Activated naive CD8-positive, alpha-beta T cell (primary cell): ENCODE data around the gene KCP.
A peak's percentile ranks its signal among the peaks of the same experiment; 100 is the strongest.

Experiments
- H3K27ac Mint-ChIP-seq: one replicate; pipeline ENCODE4 v1.8.0; 2021; ENCODE audit warnings: mixed read lengths
- H3K27me3 Mint-ChIP-seq: one replicate; pipeline ENCODE4 v1.8.0; 2021; ENCODE audit warnings: mixed read lengths
- H3K36me3 Mint-ChIP-seq: one replicate; pipeline ENCODE4 v1.8.0; 2021; ENCODE audit warnings: mixed read lengths
- H3K4me1 Mint-ChIP-seq: one replicate; pipeline ENCODE4 v1.8.0; 2021; ENCODE audit warnings: low read depth, mixed read lengths
- H3K4me3 Mint-ChIP-seq: one replicate; pipeline ENCODE4 v1.8.0; 2021; ENCODE audit warnings: mild to moderate bottlenecking, mixed read lengths
- H3K9me3 Mint-ChIP-seq: one replicate; pipeline ENCODE4 v1.8.0; 2021; ENCODE audit warnings: low read depth, mixed read lengths

KCP gene

DNA sequence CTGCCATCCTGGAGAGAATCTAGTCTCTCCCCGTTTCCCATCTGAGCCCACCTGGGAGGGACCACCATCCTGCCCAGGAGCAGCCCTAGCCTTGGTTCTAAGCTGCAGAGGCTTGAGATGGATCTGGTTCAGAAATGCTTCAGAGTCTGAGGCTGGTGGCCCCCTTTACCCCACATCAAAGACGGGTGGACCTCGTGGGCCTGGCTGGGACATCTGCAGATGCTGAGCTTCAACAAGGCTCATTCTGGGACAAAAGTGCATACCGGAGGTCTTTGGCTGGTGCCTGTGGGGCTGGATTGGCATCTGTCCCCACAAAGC is 22.3 kb upstream of the KCP start:
- peaks cover 14% of the 10 kb centered on the region for H3K4me1 Mint-ChIP-seq
- H3K27ac Mint-ChIP-seq: no peak overlapping the region
- no peaks in the 10 kb centered on the region for H3K36me3 Mint-ChIP-seq
- peak overlapping the region; percentile 27 for H3K4me3 Mint-ChIP-seq
- H3K27me3 Mint-ChIP-seq: peaks cover 7% of the 10 kb centered on the region
- H3K9me3 Mint-ChIP-seq: no peaks in the 10 kb centered on the region

DNA sequence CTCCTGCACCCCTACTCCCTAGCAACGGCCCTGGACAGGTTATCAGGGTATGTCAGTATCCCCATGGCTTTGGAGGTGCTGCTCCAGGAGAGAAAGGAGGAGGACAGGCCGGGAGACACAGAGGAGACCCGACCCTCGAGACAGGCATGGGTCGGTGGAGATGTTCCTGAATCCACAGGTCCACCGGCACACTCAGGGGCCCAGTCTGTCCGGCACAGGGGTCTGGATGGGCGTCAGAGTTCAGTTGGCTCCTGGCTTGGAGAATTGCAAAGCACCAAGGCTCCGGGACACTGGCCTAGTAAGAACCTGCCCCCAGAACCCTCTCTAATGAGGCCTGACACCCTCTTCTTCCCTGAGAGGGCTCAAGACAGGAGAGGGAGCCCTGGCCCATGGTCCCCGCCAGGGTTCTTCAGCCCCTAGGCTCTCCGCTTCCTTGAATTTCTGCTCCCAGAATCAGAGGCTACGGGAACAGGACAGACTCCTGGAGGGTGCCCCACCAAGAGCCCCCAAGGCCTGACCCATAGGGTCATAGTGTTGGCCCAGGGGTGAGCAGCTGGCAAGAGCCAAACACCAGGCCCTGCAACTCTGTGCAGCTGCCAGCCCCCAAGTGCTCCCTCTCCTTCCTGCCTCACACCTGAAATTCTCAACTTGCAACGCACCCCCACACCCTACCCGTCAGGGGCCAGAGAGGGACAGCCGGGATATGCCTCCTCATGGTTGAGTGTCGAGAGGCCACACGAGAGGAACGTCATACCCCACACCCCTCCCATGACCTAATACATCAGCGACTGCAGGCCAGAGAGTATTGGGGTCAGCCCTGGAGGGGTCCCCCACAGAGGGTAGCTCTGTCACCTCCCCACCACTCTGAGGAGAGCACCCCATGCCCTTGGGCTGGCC is 21.7 kb upstream of the KCP start:
- H3K4me3 Mint-ChIP-seq: no peak overlapping the region
- H3K4me1 Mint-ChIP-seq: peaks cover 14% of the 10 kb centered on the region
- no peaks in the 10 kb centered on the region for H3K36me3 Mint-ChIP-seq
- H3K9me3 Mint-ChIP-seq: no peaks in the 10 kb centered on the region
- H3K27ac Mint-ChIP-seq: no peak overlapping the region
- peaks cover 5% of the 10 kb centered on the region for H3K27me3 Mint-ChIP-seq

DNA sequence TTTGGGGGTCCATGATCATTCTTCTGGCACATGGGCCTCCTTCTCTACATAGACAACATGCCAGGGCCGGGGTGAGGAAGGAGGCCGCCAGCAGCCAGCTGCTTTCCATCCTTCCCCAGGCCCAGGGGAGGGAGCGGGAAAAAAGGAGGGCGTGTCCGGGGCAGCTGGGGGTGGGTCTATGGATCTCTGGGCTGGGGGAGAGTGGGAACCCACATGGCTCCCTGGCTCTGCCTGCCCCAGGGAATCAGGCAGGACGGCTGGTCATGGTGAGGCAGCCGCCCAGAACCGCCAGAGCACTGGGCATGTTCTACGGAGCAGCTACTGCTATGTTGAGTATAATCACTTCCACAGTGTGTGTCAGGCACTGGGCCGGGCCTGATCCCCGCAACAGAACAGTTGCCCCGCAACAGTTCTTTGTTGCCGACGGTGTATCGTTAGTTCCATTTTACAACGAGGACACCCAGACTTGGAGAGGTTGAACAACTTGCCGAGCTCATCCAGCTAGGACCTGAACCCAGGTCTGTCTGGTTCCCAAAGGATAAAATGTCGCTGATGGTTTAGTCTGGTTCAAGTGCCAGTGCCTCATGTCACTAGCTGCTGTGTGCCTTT is 20.8 kb upstream of the KCP start:
- H3K36me3 Mint-ChIP-seq: no peaks in the 10 kb centered on the region
- H3K27ac Mint-ChIP-seq: no peak overlapping the region
- H3K27me3 Mint-ChIP-seq: no peaks in the 10 kb centered on the region
- no peak overlapping the region for H3K4me3 Mint-ChIP-seq
- peaks cover 8% of the 10 kb centered on the region for H3K4me1 Mint-ChIP-seq
- H3K9me3 Mint-ChIP-seq: no peaks in the 10 kb centered on the region

DNA sequence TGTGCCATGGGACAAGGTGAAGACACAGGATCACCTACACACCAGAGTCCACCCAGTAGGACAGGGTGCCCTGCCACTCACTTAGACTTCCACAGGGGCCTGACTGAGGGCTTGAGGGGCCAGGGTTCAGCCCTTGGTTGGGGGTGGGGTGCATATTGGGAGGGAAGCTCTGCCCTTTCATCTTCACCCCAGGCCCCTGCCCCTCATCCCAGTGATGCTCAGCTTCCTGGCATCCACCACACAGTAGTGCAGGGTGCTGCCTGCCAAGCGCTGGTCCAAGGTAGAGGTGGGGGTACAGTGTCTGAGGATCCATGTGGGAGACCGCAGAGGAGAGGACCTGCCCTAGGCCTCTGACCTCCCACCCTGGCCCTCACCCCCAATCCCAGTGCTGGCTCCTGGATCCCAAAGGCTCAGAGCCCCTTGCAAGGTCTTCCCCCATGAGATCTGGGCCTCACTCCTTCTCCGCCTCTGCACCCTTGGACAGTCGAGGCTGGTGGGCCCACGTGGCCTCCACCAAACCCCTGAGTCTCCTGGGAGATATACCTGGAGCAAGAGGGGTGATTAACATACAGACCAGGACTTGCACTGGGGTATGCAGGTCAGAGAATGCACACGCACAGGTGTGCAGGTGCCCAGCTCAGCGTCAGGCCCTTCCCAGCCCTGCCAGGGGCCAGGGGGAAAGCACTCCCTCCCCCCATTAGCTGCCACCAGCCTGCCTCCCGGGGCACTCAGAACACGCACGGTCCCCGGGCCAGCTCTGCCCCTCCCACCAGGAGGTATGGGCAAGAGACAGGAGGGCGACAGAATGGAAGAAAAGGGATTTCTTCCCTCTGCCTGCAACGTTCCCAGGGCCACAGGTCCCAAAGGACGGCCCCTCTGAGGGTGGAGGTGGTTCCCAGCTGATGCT is 18.6 kb upstream of the KCP start:
- H3K27ac Mint-ChIP-seq: no peak overlapping the region

DNA sequence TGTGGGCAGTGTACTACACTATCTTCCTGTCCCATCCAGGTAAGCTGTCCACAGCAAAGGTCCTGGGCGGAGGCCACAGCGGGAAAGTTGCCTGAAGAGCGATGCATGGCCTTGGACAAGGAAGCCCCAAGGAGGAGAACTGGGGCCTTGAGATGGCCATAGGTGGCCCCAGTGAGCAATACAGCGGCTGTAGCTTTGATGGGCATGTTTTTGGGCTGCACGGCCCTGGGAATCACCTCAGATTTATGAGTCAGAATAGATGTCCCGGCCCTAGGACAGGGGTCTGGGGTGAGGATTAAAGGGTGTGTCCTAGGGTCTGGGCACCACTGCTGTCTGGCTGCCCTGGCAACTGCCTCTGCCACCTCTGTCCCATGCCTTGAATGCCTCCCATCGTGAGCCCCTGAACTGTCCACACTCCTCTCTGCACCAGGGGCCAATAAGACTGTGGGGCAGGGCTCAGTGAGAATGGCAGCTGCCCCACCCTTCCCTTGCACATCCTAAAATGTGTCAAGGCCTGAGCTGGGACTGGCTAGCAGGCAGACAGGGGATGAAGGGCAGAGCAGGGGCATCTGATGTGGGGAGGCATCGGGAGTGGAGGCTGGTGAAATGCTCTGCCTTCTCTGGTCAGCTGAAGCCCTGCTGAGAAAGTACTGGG is 17.8 kb upstream of the KCP start:
- Mint-ChIP-seq H3K4me3 (no peak overlapping the region), H3K27ac (no peak overlapping the region), H3K36me3 (no peaks in the 10 kb centered on the region), H3K27me3 (peaks cover 2% of the 10 kb centered on the region), H3K4me1 (peaks cover 5% of the 10 kb centered on the region), H3K9me3 (no peaks in the 10 kb centered on the region)

More for the DNA sequence above, 18.6 kb upstream of the KCP start:
- Mint-ChIP-seq H3K4me1 (peaks cover 8% of the 10 kb centered on the region), H3K9me3 (no peaks in the 10 kb centered on the region), H3K36me3 (no peaks in the 10 kb centered on the region), H3K4me3 (no peak overlapping the region), H3K27me3 (peaks cover 2% of the 10 kb centered on the region)

DNA sequence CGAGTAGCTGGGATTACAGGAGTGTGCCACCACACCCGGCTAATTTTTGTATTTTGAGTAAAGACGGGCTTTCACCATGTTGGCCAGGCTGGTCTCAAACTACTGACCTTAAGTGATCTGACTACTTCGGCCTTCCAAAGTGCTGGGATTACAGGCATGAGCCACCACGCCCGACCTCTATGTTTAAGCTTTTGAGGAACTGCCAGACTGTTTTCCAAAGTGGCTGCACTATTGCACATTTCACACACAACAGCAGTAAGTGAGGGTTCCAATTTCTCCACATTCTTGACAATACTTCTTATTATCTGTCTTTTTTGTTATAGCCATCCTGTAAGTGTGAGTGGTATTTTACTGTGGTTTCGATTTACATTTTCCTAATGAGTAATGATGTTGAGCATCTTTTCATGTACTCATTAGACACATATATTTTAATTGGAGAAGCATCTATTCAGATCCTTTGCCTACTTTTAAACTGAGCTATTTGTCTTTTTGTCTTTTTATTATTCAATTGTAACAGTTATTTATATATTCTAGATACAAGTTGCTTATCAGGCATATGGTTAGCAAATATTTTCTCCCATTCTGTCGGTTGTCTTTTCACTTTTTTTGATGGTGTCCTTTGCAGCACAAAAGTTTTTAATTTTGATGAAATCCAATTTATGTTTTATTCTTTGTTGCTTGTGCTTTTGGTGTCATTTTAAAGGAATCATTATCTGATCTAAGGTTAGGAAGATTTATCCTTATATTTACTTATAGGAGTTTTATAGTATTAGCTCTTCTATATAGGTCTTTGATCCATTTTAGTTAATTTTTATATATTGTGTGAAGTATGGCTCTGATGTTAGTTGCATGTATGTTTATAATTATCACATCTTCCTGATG is 14.4 kb upstream of the KCP start:
- no peak overlapping the region for H3K4me3 Mint-ChIP-seq
- H3K4me1 Mint-ChIP-seq: no peaks in the 10 kb centered on the region
- no peak overlapping the region for H3K27ac Mint-ChIP-seq
- peaks cover 5% of the 10 kb centered on the region for H3K27me3 Mint-ChIP-seq
- H3K9me3 Mint-ChIP-seq: no peaks in the 10 kb centered on the region
- H3K36me3 Mint-ChIP-seq: no peaks in the 10 kb centered on the region

DNA sequence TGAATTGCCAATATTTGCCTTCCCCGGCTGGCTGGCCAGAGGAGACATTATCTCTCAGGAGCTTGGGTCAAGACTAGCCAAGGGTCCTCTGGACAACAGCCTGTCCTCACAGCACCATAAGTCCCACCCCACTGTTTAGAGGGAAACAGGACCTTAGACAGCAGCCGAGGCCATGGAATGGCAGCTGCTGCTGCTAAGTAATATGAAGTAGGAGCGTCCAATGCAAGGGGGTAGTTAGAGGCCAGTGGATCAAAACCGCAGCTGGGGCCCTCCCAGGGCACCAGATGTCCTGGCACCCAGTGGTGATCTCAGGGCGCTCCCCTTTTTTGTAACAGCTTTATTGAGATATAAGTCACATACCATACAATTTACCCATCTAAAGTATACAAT is 12.9 kb upstream of the KCP start:
- peaks cover 5% of the 10 kb centered on the region for H3K27me3 Mint-ChIP-seq
- no peaks in the 10 kb centered on the region for H3K4me1 Mint-ChIP-seq
- H3K36me3 Mint-ChIP-seq: no peaks in the 10 kb centered on the region
- H3K27ac Mint-ChIP-seq: no peak overlapping the region
- no peaks in the 10 kb centered on the region for H3K9me3 Mint-ChIP-seq
- H3K4me3 Mint-ChIP-seq: no peak overlapping the region

DNA sequence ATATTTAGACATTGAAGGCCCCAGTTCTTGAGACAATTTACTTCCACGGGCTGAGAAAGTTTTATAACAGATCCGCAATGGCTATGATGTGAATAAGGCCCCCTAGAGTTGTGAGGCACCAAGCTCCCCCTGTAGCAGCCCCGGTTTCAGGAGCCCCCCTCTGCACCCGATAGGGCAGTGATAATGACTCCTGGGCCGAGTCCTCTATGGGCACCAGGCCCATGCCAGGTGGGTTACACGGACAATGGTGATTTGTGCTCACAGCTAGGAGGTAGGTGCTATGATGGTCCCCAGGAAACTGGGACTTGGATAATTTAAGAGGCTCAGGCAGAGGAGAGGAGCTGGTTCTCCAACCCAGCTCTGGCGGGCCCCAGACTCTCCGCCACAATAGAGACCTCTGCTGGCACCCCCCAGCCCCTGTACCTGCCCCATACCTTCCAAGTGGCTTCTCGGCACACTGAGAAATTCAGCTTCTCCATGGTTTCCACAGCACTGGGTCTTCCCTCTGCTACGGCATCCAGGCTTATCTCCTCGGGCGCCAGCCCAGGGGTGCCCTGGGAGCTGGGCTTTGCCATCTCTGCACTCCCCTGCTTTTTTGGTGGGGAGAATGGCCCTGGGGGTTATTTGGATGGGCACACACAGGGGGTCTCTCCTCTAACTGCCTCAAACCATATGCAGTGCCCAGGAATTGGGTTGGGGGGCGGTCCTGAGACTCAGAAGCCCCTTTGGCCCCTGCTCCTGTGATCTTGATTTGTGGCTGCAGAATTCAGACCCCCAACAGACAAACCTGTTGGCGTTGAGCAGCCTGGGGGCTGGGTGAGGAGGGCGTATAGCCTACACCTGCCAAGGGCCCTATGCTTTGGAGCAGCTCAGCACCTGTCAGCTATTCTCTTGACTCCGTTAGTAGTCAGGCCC is 12.2 kb upstream of the KCP start:
- Mint-ChIP-seq H3K36me3 (no peaks in the 10 kb centered on the region), H3K9me3 (no peaks in the 10 kb centered on the region), H3K27ac (no peak overlapping the region), H3K4me3 (no peak overlapping the region), H3K27me3 (peaks cover 8% of the 10 kb centered on the region), H3K4me1 (no peaks in the 10 kb centered on the region)

DNA sequence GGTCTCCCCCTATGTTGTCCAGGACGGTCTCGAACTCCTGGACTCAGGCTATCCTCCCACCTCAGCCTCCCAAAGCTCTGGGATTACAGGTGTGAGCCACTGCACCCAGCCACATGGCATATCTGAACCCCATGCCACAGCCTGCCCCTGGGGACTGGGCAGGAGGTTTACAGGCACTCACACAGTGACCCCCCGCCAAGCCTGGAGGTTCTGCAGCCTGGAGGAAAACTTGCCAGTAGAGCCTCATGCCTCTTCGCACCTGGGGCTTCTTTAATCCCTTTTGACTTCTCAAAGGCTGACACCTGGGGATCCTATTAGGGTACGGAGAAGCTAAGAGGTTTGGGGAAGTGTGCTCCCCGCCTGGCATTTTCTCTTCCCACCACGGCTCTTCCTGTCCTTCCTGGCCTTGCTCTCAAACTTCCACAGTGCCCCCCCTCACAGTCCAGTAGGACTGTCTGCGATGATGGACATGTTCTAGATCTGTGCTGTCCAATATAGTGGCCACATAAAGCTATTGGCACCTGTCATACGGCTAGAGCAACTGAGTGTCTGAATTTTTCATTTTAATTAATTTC is 11.4 kb upstream of the KCP start:
- Mint-ChIP-seq H3K4me1 (no peaks in the 10 kb centered on the region), H3K4me3 (no peak overlapping the region), H3K36me3 (no peaks in the 10 kb centered on the region), H3K27ac (no peak overlapping the region), H3K27me3 (peaks cover 8% of the 10 kb centered on the region), H3K9me3 (no peaks in the 10 kb centered on the region)

DNA sequence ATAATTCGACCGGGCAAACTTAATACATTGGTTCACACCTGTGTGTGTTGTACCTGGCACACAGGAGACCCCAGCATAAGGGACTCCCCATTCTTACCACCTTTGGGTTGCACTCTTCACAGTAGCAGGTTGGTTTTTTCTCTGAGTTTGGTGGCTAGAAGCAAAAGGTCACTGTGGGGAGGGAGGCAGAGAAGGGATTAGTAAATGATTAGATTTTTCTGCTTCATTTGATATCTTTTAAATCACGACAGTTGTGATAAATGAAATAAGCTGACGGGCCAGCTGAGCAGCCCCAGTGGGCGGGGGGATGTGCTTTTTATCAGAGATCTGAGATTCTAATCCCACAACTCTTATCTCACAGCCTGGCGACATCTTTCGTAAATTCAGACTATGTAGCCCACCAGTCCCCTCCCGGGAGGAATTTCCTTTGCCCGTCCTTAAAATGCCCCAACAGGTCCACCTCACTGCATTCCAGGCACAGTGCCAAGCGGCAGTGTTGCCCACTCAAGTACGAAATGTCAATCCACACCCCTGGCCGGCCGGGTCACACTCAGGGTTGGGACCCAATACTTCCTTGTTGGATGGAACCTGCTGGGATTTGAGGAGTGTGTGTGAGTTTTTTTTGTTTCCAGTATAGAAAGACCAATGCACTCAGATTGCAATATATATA is 10.5 kb upstream of the KCP start:
- Mint-ChIP-seq H3K27me3 (peaks cover 12% of the 10 kb centered on the region), H3K36me3 (no peaks in the 10 kb centered on the region)

DNA sequence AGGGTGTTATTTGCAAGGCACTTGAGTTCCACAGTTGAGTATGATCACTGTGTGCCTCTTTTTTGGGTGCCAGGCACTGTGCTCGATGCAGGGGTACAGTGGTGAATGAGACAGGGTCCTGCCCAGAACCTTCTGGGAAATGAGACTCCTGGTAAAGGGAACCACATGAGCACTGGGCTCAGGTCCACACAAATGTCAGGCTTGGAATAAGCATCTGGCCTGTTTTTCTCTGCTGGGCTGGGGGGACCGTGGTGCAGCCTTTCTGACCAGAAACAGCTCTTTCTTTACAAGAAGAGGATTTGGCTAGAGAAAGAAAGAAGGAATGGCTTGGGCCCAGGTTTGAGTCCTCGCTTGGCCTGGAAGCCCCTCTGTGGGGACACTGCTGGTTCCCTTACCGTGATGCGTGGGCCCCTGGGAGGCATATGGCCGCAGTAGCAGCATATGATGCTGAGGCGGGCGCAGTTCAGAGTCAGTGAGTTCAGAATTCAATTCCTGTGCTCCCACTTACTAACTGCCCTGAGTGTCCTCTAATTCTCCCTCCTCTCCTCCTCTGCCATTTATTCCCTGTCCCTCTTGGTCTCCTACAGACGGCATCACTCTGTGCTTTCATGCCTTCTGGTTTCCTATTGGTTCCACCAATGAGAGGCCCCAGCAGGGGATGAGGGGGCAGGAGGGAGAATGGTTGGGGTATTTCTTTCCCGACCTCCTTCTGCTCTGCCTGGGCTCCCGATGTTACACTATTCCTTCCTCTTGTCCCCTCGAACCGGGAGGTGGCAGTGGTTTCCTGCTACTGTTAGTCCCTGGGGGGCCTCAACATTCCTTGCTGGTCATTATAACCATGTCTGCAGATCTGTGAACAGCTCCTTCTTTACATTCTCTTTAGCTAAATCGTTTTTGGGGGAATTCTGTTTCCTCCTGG is 9.6 kb upstream of the KCP start:
- Mint-ChIP-seq H3K4me3 (no peak overlapping the region), H3K4me1 (peaks cover 4% of the 10 kb centered on the region), H3K27me3 (peaks cover 14% of the 10 kb centered on the region), H3K27ac (no peak overlapping the region), H3K9me3 (no peaks in the 10 kb centered on the region), H3K36me3 (no peaks in the 10 kb centered on the region)

More for the DNA sequence above, 10.5 kb upstream of the KCP start:
- Mint-ChIP-seq H3K9me3 (no peaks in the 10 kb centered on the region), H3K27ac (no peak overlapping the region), H3K4me3 (no peak overlapping the region), H3K4me1 (no peaks in the 10 kb centered on the region)

DNA sequence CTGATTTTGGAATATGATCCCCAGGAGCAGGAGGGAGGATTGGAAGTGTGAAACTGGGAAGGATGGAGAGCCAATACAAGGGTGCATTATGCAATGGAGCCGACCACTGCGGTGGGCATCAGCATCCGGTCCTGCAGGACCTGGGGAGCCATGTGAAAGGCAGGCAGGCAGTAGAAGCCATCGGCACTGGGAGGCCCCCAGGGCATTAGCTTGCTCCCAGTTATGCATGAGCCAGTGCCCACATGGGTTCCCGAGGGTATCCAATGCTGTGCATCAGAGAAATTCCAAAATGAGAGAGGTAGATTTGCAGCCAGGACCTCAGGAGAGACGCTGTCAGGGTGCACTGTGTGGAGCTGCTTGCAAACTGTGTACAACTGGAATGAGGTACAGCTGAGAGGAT is 8.7 kb upstream of the KCP start:
- no peak overlapping the region for H3K27ac Mint-ChIP-seq
- H3K27me3 Mint-ChIP-seq: peaks cover 16% of the 10 kb centered on the region
- no peak overlapping the region for H3K4me3 Mint-ChIP-seq
- no peaks in the 10 kb centered on the region for H3K9me3 Mint-ChIP-seq
- no peaks in the 10 kb centered on the region for H3K36me3 Mint-ChIP-seq
- H3K4me1 Mint-ChIP-seq: peaks cover 4% of the 10 kb centered on the region
